ENCODE measurements around the gene GRIK4. TPM values are rescaled to one million over a fixed set of nuclear protein-coding genes. Genes with fewer than 3 reads are reported as not detected.

Gene GRIK4
- total RNA-seq, 1 donor from 2014 or later: 0.36 TPM

GRCh38 chr11:120890609-120891320 is 379.2 kb downstream of the GRIK4 start:
- Mint-ChIP-seq H3K27me3 (ENCODE audit: insufficient read depth, low read depth) (no peaks in the 10 kb centered on the region), H3K4me3 (no peak overlapping the region), H3K9me3 (no peaks in the 10 kb centered on the region), H3K4me1 (peaks cover 10% of the 10 kb centered on the region), H3K36me3 (no peaks in the 10 kb centered on the region), H3K27ac (no peak overlapping the region)
- no peak for DNase-seq (ENCODE audit: low spot score)
- Histone ChIP-seq H3F3A (ENCODE audit: low read depth) (peaks cover 3% of the 10 kb centered on the region), H4K20me1 (ENCODE audit: low read depth) (no peaks in the 10 kb centered on the region), H3K27me3 (no peaks in the 10 kb centered on the region), H3K9ac (no peak overlapping the region), H3K4me3 (no peak overlapping the region), H2AFZ (replicated peaks) (no peak overlapping the region), H3K4me1 (peaks cover 12% of the 10 kb centered on the region), H3K27ac (no peak overlapping the region), H3K79me2 (ENCODE audit: low read depth) (no peaks in the 10 kb centered on the region), H3K36me3 (no peaks in the 10 kb centered on the region), H3K4me2 (no peak overlapping the region), H3K9me3 (ENCODE audit: low read depth) (no peaks in the 10 kb centered on the region)
- TF ChIP-seq EZH2 (IDR thresholded peaks at IDR 0.05) (no peak), EZH2phosphoT487 (IDR thresholded peaks at IDR 0.05) (no peak)
- TF ChIP-seq, protein P1, sequence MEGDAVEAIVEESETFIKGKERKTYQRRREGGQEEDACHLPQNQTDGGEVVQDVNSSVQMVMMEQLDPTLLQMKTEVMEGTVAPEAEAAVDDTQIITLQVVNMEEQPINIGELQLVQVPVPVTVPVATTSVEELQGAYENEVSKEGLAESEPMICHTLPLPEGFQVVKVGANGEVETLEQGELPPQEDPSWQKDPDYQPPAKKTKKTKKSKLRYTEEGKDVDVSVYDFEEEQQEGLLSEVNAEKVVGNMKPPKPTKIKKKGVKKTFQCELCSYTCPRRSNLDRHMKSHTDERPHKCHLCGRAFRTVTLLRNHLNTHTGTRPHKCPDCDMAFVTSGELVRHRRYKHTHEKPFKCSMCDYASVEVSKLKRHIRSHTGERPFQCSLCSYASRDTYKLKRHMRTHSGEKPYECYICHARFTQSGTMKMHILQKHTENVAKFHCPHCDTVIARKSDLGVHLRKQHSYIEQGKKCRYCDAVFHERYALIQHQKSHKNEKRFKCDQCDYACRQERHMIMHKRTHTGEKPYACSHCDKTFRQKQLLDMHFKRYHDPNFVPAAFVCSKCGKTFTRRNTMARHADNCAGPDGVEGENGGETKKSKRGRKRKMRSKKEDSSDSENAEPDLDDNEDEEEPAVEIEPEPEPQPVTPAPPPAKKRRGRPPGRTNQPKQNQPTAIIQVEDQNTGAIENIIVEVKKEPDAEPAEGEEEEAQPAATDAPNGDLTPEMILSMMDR (IDR thresholded peaks at IDR 0.05): no peak

- H3K4me3 ChIP-seq: no peak overlapping the region
Measured at GRCh38 chr11:120893440-120894201, 382.1 kb downstream of the GRIK4 start.

GRCh38 chr11:120894202-120894985 is 382.8 kb downstream of the GRIK4 start:
- H3K36me3 Mint-ChIP-seq: no peaks in the 10 kb centered on the region
- no peak overlapping the region for H3K4me3 Mint-ChIP-seq

More at GRCh38 chr11:120893440-120894201, 382.1 kb downstream of the GRIK4 start:
- no peaks in the 10 kb centered on the region for H4K20me1 ChIP-seq (ENCODE audit: low read depth)
- H3F3A ChIP-seq (ENCODE audit: low read depth): peaks cover 3% of the 10 kb centered on the region
- H3K36me3 ChIP-seq: no peaks in the 10 kb centered on the region
- no peaks in the 10 kb centered on the region for H3K79me2 ChIP-seq (ENCODE audit: low read depth)
- no peak for TF ChIP-seq EZH2 (IDR thresholded peaks at IDR 0.05)
- no peaks in the 10 kb centered on the region for H3K9me3 ChIP-seq (ENCODE audit: low read depth)
- H3K4me2 ChIP-seq: no peak overlapping the region
- Mint-ChIP-seq H3K27ac (no peak overlapping the region), H3K36me3 (no peaks in the 10 kb centered on the region), H3K27me3 (ENCODE audit: insufficient read depth, low read depth) (no peaks in the 10 kb centered on the region), H3K4me3 (no peak overlapping the region), H3K4me1 (peaks cover 10% of the 10 kb centered on the region), H3K9me3 (no peaks in the 10 kb centered on the region)
- no peak for DNase-seq (ENCODE audit: low spot score)
- peaks cover 12% of the 10 kb centered on the region for H3K4me1 ChIP-seq
- no peak overlapping the region for H3K27ac ChIP-seq
- no peak overlapping the region for H2AFZ ChIP-seq (replicated peaks)
- no peak overlapping the region for H3K9ac ChIP-seq
- no peaks in the 10 kb centered on the region for H3K27me3 ChIP-seq

More at GRCh38 chr11:120894202-120894985, 382.8 kb downstream of the GRIK4 start:
- Histone ChIP-seq H3K9ac (no peak overlapping the region), H3K4me1 (peaks cover 12% of the 10 kb centered on the region), H3K4me3 (no peak overlapping the region), H3K4me2 (no peak overlapping the region), H4K20me1 (ENCODE audit: low read depth) (no peaks in the 10 kb centered on the region), H3K9me3 (ENCODE audit: low read depth) (no peaks in the 10 kb centered on the region), H3F3A (ENCODE audit: low read depth) (peaks cover 3% of the 10 kb centered on the region), H3K79me2 (ENCODE audit: low read depth) (no peaks in the 10 kb centered on the region), H3K27ac (no peak overlapping the region), H3K36me3 (no peaks in the 10 kb centered on the region), H2AFZ (replicated peaks) (no peak overlapping the region), H3K27me3 (no peaks in the 10 kb centered on the region)
- Mint-ChIP-seq H3K27me3 (ENCODE audit: insufficient read depth, low read depth) (no peaks in the 10 kb centered on the region), H3K9me3 (no peaks in the 10 kb centered on the region), H3K27ac (peak overlapping the region; percentile 17), H3K4me1 (peaks cover 10% of the 10 kb centered on the region)
- no peak for TF ChIP-seq EZH2phosphoT487 (IDR thresholded peaks at IDR 0.05)
- no peak for TF ChIP-seq EZH2 (IDR thresholded peaks at IDR 0.05)
- TF ChIP-seq, protein P1 (IDR thresholded peaks at IDR 0.05): no peak
- DNase-seq (ENCODE audit: low spot score): no peak
